PFSK-1 (cell line): ENCODE results near the gene NAALADL2.

ENCODE experiments used
- FOXP2 ChIP-seq: optimal IDR thresholded peaks from 2 replicates; pipeline ENCODE3; 2011; ENCODE audit warnings: borderline replicate concordance, control low read depth, inconsistent platforms; ENCODE audit not compliant: insufficient read depth; ENCODE audit errors: extremely low read length, extremely low read depth
- POLR2AphosphoS5 ChIP-seq: IDR thresholded peaks from 2 replicates; pipeline ENCODE4 v1.6.1; 2012; ENCODE audit warnings: low read depth, mild to moderate bottlenecking, control low read depth, low read length, moderate library complexity
- REST ChIP-seq, 2 experiments: IDR thresholded peaks; 2 replicates each; pipeline versions ENCODE4 v1.6.1 to v1.8.0; 2011 to 2012; ENCODE audit warnings: low read depth in 2 of 2, low read length in 2 of 2, control low read depth in 1 of 2, inconsistent platforms in 1 of 2, mild to moderate bottlenecking in 1 of 2, moderate library complexity in 1 of 2; ENCODE audit not compliant: insufficient read depth in 1 of 2
- TAF1 ChIP-seq: IDR thresholded peaks from 2 replicates; pipeline ENCODE4 v1.6.1; 2012; ENCODE audit warnings: low read length, control low read depth, borderline replicate concordance; ENCODE audit not compliant: insufficient read depth

GRCh38 chr3:175489406-175489805 lies 630.3 kb downstream of the NAALADL2 start:
- TF ChIP-seq POLR2AphosphoS5 (no peak), REST (IDR thresholded peaks at IDR 0.05; ENCODE audit: insufficient read depth in 1 of 2, low read depth in 2 of 2, low read length in 2 of 2) (no peak), FOXP2 (no peak), TAF1 (no peak)
